Measurements from ENCODE around the gene USP6NL.

DNA sequence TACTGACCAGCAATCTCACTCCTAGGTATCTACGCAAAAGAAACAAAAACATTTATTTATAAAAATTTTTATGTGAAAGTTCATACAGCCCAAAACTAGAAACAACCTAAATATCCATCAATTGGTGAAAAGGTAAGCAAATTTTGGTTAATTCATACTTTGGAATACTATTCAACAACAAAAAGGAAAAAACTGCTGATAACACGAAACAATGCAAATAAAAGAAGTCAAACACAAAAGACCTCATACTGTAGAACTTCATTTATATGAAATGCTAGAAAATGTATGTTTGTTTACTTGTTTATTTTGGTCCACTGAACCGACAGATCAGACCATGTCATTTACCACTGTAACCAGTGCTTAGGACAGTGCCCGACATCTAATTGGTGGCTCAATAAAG, 60.3 kb downstream of the USP6NL start:
- TF ChIP-seq POLR2AphosphoS5 (IDR thresholded peaks at IDR 0.05; ENCODE audit: low read depth, low read length) (no peak), TAF1 (IDR thresholded peaks at IDR 0.05; ENCODE audit: borderline replicate concordance, low read depth, low read length) (no peak), POLR2A (IDR thresholded peaks at IDR 0.05; ENCODE audit: low read depth, low read length) (no peak)

All from GM12892 (cell line).